Measurements from ENCODE around the gene GALR1. TPM values are rescaled to one million over a fixed set of nuclear protein-coding genes. Genes with fewer than 3 reads are reported as not detected.

GALR1 gene
- total and polyA plus RNA-seq, 2 donors (not counting 3 experiments of a cell fraction or from before 2014, with no cell fraction given): not detected

- TF ChIP-seq POLR2AphosphoS5 (IDR thresholded peaks at IDR 0.05; ENCODE audit: insufficient read depth, low read depth, low read length) (no peak), POLR2A (IDR thresholded peaks at IDR 0.05; ENCODE audit: low read depth, low read length) (no peak), GATA2 (IDR thresholded peaks at IDR 0.05; ENCODE audit: insufficient read depth, insufficient read length, low read depth, low read length) (no peak), EZH2 (IDR thresholded peaks at IDR 0.05; ENCODE audit: borderline replicate concordance, low read depth, low read length, severe bottlenecking) (no peak), JUN (IDR thresholded peaks at IDR 0.05; ENCODE audit: borderline replicate concordance, insufficient read depth, insufficient read length, low read depth) (no peak), MYC (IDR thresholded peaks at IDR 0.05; ENCODE audit: low read depth, low read length) (no peak), FOS (IDR thresholded peaks at IDR 0.05; ENCODE audit: borderline replicate concordance, insufficient read depth, low read length) (no peak), MAX (IDR thresholded peaks at IDR 0.05; ENCODE audit: insufficient read depth, insufficient read length) (no peak)
- TF ChIP-seq, protein P1, sequence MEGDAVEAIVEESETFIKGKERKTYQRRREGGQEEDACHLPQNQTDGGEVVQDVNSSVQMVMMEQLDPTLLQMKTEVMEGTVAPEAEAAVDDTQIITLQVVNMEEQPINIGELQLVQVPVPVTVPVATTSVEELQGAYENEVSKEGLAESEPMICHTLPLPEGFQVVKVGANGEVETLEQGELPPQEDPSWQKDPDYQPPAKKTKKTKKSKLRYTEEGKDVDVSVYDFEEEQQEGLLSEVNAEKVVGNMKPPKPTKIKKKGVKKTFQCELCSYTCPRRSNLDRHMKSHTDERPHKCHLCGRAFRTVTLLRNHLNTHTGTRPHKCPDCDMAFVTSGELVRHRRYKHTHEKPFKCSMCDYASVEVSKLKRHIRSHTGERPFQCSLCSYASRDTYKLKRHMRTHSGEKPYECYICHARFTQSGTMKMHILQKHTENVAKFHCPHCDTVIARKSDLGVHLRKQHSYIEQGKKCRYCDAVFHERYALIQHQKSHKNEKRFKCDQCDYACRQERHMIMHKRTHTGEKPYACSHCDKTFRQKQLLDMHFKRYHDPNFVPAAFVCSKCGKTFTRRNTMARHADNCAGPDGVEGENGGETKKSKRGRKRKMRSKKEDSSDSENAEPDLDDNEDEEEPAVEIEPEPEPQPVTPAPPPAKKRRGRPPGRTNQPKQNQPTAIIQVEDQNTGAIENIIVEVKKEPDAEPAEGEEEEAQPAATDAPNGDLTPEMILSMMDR (IDR thresholded peaks at IDR 0.05; ENCODE audit: extremely low read depth in 1 of 2, insufficient read depth in 1 of 2, low read depth in 1 of 2, low read length in 2 of 2): no peak
- Histone ChIP-seq H3K9ac (replicated peaks; ENCODE audit: extremely low read depth, insufficient read depth, low read length) (no peak overlapping the region), H3K27ac (ENCODE audit: insufficient read depth, low read depth, low read length) (no peak overlapping the region), H2AFZ (ENCODE audit: low read depth, low read length) (no peak overlapping the region), H4K20me1 (replicated peaks; ENCODE audit: control insufficient read depth, extremely low read depth, insufficient read depth, low read length) (no peaks in the 10 kb centered on the region), H3K4me1 (ENCODE audit: control insufficient read depth, extremely low read depth, insufficient read depth, low read length) (no peaks in the 10 kb centered on the region), H3K27me3 (ENCODE audit: control insufficient read depth in 2 of 2, insufficient read depth in 2 of 2, low read length in 2 of 2) (no peaks in the 10 kb centered on the region), H3K4me2 (ENCODE audit: insufficient read depth, low read length) (no peak overlapping the region), H3K9me3 (replicated peaks; ENCODE audit: control insufficient read depth, insufficient read depth, low read length) (no peaks in the 10 kb centered on the region), H3K36me3 (ENCODE audit: control insufficient read depth in 2 of 2, extremely low read depth in 1 of 2, insufficient read depth in 2 of 2, low read length in 2 of 2) (no peaks in the 10 kb centered on the region), H3K9me1 (replicated peaks; ENCODE audit: control insufficient read depth, extremely low read depth, insufficient read depth, low read length) (no peaks in the 10 kb centered on the region), H3K79me2 (ENCODE audit: control insufficient read depth, insufficient read depth, low read length) (no peaks in the 10 kb centered on the region), H3K4me3 (replicated peaks in 1 of 3; ENCODE audit: insufficient read depth in 1 of 3, low read depth in 1 of 3, low read length in 3 of 3) (no peak overlapping the region)
- BruUV-seq (replicated peaks): no TSS peak
- intact Hi-C loops (cut with micrococcal nuclease) (loop anchor here (5.0 to 10.0 kb wide), 2 partner anchors 78 to 405 kb away; partner anchors contain the start of gene MBP), dilution Hi-C loops (cut with MboI; ENCODE audit: extremely low pct_ligation_motif_present, low sequenced_read_pairs) (no loop called here)
- CTCF ChIA-PET: interaction anchor here (0.9 to 5.9 kb wide), 10 partner anchors 13 to 408 kb away, joined by 3 to 246 read pairs (median 23); no protein-coding TSS in a partner anchor
- DNase-seq (ENCODE audit: low read depth, low spot score) (no peak), FAIRE-seq (no peak)
- POLR2A ChIA-PET: no interaction called here
Measured at GRCh38 chr18:77210249-77210648, 39.4 kb upstream of the GALR1 start.

All from endothelial cell of umbilical vein (primary cell).